B cell (primary cell): ENCODE data around the gene AADACL3.

Experiments
- EZH2 ChIP-seq: IDR thresholded peaks from 2 replicates; pipeline ENCODE4 v1.6.1; 2012; ENCODE audit warnings: borderline replicate concordance, low read depth, mild to moderate bottlenecking, moderate library complexity, low read length; ENCODE audit not compliant: insufficient read depth, poor library complexity, severe bottlenecking
- TF ChIP-seq, protein P1 (sequence below): fragments of 200-600 bp; IDR thresholded peaks from one replicate; pipeline ENCODE4 v1.8.0; 2022; ENCODE audit warnings: antibody characterized with exemption, mild to moderate bottlenecking

DNA sequence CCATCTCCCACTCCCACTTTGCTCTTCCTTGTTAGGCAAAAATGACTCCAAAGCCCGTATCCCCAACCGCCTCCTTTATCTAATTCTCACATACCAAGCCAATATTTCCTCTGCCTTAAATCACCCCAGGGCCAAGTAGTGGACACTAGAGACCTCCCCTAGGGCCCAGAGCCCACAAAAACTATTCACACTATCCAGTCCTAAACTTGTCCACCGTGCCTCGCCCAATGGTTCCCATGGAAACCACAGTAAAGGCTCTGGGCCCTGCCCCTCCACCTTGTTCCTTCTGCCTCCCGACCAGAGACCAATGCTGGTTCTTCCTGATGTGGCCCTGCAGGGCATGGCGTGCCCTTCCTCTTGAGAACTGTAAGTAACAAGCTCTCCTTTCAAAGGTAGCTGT is 41.9 kb downstream of the AADACL3 start:
- TF ChIP-seq, protein P1, sequence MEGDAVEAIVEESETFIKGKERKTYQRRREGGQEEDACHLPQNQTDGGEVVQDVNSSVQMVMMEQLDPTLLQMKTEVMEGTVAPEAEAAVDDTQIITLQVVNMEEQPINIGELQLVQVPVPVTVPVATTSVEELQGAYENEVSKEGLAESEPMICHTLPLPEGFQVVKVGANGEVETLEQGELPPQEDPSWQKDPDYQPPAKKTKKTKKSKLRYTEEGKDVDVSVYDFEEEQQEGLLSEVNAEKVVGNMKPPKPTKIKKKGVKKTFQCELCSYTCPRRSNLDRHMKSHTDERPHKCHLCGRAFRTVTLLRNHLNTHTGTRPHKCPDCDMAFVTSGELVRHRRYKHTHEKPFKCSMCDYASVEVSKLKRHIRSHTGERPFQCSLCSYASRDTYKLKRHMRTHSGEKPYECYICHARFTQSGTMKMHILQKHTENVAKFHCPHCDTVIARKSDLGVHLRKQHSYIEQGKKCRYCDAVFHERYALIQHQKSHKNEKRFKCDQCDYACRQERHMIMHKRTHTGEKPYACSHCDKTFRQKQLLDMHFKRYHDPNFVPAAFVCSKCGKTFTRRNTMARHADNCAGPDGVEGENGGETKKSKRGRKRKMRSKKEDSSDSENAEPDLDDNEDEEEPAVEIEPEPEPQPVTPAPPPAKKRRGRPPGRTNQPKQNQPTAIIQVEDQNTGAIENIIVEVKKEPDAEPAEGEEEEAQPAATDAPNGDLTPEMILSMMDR = no peak
- TF ChIP-seq EZH2 = no peak
